Measurements from ENCODE around the gene MRPS2. TPM values are rescaled to one million over a fixed set of nuclear protein-coding genes. Genes with fewer than 3 reads are reported as not detected.

Gene MRPS2
- total RNA-seq, 1 donor from 2014 or later = 38.4 TPM

DNA sequence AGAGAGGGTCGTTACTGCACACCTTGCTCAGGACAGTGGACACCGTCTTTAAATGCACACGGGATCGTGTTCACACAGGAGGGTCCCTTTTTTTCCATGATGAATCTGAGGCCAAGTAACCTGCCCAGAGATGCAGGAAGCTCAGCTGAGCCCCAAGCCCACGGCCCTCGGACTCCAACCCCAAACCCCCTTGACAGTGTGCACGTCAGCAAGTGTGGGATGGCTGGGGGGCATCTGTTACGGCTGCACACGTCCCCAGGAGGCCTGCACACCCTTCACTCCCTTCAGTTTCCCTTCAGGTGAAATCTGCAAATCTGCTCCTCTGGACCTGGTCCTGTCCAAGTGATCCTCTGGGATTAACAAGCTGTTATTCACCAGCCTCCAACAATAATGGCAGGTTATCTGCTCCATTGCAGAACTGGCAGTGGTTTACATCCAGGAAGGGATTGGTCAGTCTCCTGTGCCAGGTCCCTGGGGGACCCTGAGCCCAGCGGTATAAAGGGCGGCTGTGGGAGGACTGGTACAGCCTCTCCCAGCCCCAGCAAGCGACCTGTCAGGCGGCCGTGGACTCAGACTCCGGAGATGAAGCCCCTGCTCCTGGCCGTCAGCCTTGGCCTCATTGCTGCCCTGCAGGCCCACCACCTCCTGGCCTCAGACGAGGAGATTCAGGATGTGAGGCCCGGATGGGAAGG, 20.6 kb downstream of the MRPS2 start, which contains the start of gene LCN1:
TSS of gene LCN1 (plus strand) at position 525 of the 692 bp plus-strand sequence. CDS start at position 583, 58 bp downstream.
- TF ChIP-seq, protein P1, sequence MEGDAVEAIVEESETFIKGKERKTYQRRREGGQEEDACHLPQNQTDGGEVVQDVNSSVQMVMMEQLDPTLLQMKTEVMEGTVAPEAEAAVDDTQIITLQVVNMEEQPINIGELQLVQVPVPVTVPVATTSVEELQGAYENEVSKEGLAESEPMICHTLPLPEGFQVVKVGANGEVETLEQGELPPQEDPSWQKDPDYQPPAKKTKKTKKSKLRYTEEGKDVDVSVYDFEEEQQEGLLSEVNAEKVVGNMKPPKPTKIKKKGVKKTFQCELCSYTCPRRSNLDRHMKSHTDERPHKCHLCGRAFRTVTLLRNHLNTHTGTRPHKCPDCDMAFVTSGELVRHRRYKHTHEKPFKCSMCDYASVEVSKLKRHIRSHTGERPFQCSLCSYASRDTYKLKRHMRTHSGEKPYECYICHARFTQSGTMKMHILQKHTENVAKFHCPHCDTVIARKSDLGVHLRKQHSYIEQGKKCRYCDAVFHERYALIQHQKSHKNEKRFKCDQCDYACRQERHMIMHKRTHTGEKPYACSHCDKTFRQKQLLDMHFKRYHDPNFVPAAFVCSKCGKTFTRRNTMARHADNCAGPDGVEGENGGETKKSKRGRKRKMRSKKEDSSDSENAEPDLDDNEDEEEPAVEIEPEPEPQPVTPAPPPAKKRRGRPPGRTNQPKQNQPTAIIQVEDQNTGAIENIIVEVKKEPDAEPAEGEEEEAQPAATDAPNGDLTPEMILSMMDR (IDR thresholded peaks at IDR 0.05; ENCODE audit: unreplicated experiment) = no peak
- Mint-ChIP-seq H3K27me3 (ENCODE audit: low read depth) (peaks cover 1% of the 10 kb centered on the region), H3K27ac (no peak within 1 kb of the TSS), H3K4me1 (peaks cover 5% of the 10 kb centered on the region), H3K9me3 (peaks cover 9% of the 10 kb centered on the region), H3K4me3 (no peak within 1 kb of the TSS), H3K36me3 (no peaks in the 10 kb centered on the region)
- DNase-seq (ENCODE audit: low spot score in 2 of 2, unreplicated experiment in 2 of 2) = peak in 1 of 2 experiments; percentile 29

DNA sequence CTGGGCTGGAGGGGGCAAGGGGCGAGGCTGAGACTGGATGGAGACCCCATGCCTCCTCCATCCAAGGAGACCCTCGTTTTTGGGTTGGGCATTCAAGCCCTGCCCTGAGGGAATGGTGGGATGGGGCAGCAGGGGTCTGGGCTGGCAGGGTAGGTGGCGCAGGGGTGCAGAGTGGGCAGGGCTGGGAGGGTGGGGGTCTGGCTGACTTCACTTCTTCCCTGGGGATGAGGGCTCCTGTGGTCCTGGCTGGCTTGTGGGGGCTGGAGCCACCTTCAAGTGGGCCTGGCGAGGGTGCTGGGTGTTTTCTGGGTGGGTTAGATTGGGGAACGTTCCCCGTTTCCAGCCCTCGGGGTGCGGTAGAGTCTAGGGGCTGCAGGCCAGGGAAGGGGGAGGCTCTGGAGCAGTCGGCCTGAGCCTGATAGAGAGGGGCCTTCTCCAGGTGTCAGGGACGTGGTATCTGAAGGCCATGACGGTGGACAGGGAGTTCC, 21.2 kb downstream of the MRPS2 start:
- Mint-ChIP-seq H3K4me3 (no peak overlapping the region), H3K36me3 (no peaks in the 10 kb centered on the region), H3K27ac (no peak overlapping the region), H3K4me1 (peaks cover 5% of the 10 kb centered on the region), H3K9me3 (peaks cover 9% of the 10 kb centered on the region), H3K27me3 (ENCODE audit: low read depth) (peaks cover 1% of the 10 kb centered on the region)
- TF ChIP-seq, protein P1 (IDR thresholded peaks at IDR 0.05; ENCODE audit: unreplicated experiment) = no peak
- DNase-seq (ENCODE audit: low spot score in 2 of 2, unreplicated experiment in 2 of 2) = peak in 1 of 2 experiments; percentile 16

DNA sequence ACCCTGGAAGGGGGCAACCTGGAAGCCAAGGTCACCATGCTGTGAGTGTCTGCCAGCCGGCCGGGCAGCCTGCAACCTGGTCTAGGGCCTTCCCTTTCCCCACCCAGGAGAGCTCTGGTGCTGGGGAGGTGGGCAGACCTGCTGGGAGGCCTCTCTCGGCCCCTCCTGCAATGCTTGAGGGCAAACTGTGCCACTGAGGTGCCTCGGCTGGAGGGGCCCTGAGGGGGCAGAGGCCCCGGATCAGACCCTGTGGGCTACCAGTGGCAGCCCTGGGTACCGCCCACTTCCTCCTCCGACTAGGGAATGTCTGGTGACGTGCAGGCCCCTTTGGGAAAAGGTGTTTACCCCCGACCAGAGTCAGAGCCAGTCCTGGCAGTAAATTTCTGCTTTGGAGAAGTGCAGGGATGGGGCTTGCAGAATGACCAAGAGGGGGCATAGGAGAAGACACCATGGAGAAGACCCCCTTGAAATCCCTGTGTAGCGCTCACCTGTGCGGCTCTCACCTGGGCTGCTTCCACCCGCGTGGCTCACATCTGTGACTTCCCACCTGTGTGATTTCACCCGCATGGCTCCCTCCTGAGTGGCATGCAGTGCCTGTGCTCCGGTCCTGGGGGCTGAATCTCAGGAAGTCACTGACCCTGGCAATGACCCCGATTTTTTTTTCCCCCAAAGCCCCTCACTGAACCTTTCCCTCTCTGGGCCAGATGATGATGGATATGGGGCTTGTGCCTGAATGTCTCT, 21.8 kb downstream of the MRPS2 start:
- no peaks in the 10 kb centered on the region for H3K36me3 Mint-ChIP-seq
- peaks cover 5% of the 10 kb centered on the region for H3K4me1 Mint-ChIP-seq
- H3K27ac Mint-ChIP-seq = no peak overlapping the region
- H3K27me3 Mint-ChIP-seq (ENCODE audit: low read depth) = peaks cover 1% of the 10 kb centered on the region
- TF ChIP-seq, protein P1 (IDR thresholded peaks at IDR 0.05; ENCODE audit: unreplicated experiment) = no peak
- H3K9me3 Mint-ChIP-seq = peaks cover 9% of the 10 kb centered on the region
- no peak overlapping the region for H3K4me3 Mint-ChIP-seq
- DNase-seq (ENCODE audit: low spot score in 2 of 2, unreplicated experiment in 2 of 2) = peak in 1 of 2 experiments; percentile 38

DNA sequence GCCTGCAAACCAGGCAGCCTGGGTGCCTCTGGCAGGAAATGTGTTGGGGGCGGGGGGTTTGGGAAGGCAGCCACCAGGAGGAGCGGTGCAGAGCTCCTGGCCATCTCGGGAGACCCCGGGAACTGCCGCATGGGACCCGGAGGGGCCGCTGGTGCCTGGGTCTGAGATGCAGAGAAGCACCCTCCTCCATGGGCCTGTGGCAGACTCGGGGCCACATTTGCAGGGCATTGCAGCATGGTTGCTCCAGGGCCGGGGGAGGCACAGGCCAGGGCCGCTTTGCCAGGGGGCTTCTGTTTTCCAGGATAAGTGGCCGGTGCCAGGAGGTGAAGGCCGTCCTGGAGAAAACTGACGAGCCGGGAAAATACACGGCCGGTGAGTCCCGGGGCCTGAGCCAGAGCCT, 22.4 kb downstream of the MRPS2 start:
- peaks cover 5% of the 10 kb centered on the region for H3K4me1 Mint-ChIP-seq
- peaks cover 9% of the 10 kb centered on the region for H3K9me3 Mint-ChIP-seq
- no peak overlapping the region for H3K27ac Mint-ChIP-seq
- peak in 1 of 2 experiments; percentile 33 for DNase-seq (ENCODE audit: low spot score in 2 of 2, unreplicated experiment in 2 of 2)
- H3K4me3 Mint-ChIP-seq = no peak overlapping the region
- no peaks in the 10 kb centered on the region for H3K36me3 Mint-ChIP-seq
- TF ChIP-seq, protein P1 (IDR thresholded peaks at IDR 0.05; ENCODE audit: unreplicated experiment) = no peak
- peaks cover 1% of the 10 kb centered on the region for H3K27me3 Mint-ChIP-seq (ENCODE audit: low read depth)

DNA sequence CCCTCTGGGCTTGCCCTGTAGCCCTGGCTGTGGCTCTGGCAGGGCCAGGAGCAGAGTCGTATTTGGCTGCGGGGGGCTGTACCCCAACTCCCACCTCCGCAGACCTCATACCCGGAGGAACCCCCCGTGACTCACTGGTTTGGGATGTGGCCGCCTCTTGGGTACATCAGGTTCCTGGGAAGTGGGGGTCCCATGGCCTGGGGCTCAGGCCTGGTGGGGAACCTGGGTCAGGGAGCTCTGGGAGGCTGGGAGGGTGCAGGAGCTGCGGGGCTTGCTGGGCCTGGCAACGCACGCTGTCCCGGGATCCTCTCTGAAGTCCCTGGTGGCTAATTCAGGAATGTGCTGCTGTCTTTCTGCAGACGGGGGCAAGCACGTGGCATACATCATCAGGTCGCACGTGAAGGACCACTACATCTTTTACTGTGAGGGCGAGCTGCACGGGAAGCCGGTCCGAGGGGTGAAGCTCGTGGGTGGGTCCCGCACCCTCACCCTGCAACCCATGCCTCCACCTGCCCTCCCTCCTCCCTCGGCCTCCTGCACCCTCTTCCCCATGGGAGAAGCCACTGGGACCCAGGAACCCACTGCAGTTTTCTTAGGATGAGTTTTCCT, 23.1 kb downstream of the MRPS2 start:
- Mint-ChIP-seq H3K27ac (no peak overlapping the region), H3K9me3 (peaks cover 9% of the 10 kb centered on the region), H3K4me3 (no peak overlapping the region), H3K4me1 (peaks cover 5% of the 10 kb centered on the region), H3K27me3 (ENCODE audit: low read depth) (no peaks in the 10 kb centered on the region), H3K36me3 (no peaks in the 10 kb centered on the region)
- TF ChIP-seq, protein P1 (IDR thresholded peaks at IDR 0.05; ENCODE audit: unreplicated experiment) = no peak
- DNase-seq (ENCODE audit: low spot score in 2 of 2, unreplicated experiment in 2 of 2) = peak in 1 of 2 experiments; percentile 33

All from mesothelial cell of epicardium (in vitro differentiated cells).